ENCODE results near the gene PDCD2L.
"Not testable (repeated sequence)": the region's sequence is repeated elsewhere in the genome, so short reads cannot be mapped to it uniquely, and the experiment has no call there.

GRCh38 chr19:34400844-34401243, 3.4 kb upstream of the PDCD2L start:
- not testable (repeated sequence) for TF ChIP-seq CTCF, POLR2AphosphoS5 (IDR thresholded peaks at IDR 0.05)

Data from esophagus muscularis mucosa (tissue), 3 donors.